Liver (tissue), 9 donors: ENCODE measurements around the gene GLRX. TPM values are rescaled to one million over a fixed set of nuclear protein-coding genes. Genes with fewer than 3 reads are reported as not detected.

Source experiments
- DNase-seq: peaks from one replicate; pipeline ENCODE4 v3.0.0-alpha.2; 2017; ENCODE audit warnings: low spot score
- H3K27ac ChIP-seq, 2 donors: one replicate each; pipeline ENCODE4 v1.7.0; 2013; ENCODE audit warnings: inconsistent platforms in 2 of 2, low read length in 2 of 2, control low read depth in 1 of 2, low read depth in 1 of 2, mild to moderate bottlenecking in 1 of 2
- H3K27me3 ChIP-seq, 4 donors: one replicate each; pipeline versions ENCODE4 v1.6.1 to v1.7.0; 2013; ENCODE audit warnings: low read length in 3 of 4, inconsistent platforms in 1 of 4, mild to moderate bottlenecking in 1 of 4, moderate library complexity in 1 of 4; ENCODE audit not compliant: control insufficient read depth in 4 of 4, insufficient read depth in 4 of 4
- H3K36me3 ChIP-seq, 4 donors: one replicate each; pipeline versions ENCODE4 v1.6.1 to v1.7.0; 2013; ENCODE audit warnings: low read length in 3 of 4, mild to moderate bottlenecking in 3 of 4, low read depth in 1 of 4, moderate library complexity in 1 of 4; ENCODE audit not compliant: control insufficient read depth in 4 of 4, insufficient read depth in 3 of 4
- H3K4me1 ChIP-seq, 4 donors: one replicate each; pipeline versions ENCODE4 v1.6.1 to v1.7.0; 2013; ENCODE audit warnings: low read length in 3 of 4, mild to moderate bottlenecking in 3 of 4, moderate library complexity in 1 of 4; ENCODE audit not compliant: control insufficient read depth in 4 of 4, insufficient read depth in 4 of 4
- H3K4me3 ChIP-seq, 3 donors: one replicate each; pipeline versions ENCODE4 v1.6.1 to v1.7.0; 2013; ENCODE audit warnings: low read length in 3 of 3, control low read depth in 1 of 3, low read depth in 1 of 3, mild to moderate bottlenecking in 1 of 3
- H3K9ac ChIP-seq, 2 donors: one replicate each; pipeline ENCODE4 v1.7.0; 2013; ENCODE audit warnings: low read length in 2 of 2, mild to moderate bottlenecking in 2 of 2, moderate library complexity in 2 of 2, control low read depth in 1 of 2, low read depth in 1 of 2
- H3K9me3 ChIP-seq, 4 donors: one replicate each; pipeline versions ENCODE4 v1.6.1 to v1.7.0; 2013; ENCODE audit warnings: low read length in 3 of 4; ENCODE audit not compliant: control insufficient read depth in 4 of 4
- FOXA1 ChIP-seq: IDR thresholded peaks from 2 replicates; pipeline ENCODE4 v1.6.1; 2016; ENCODE audit warnings: antibody characterized with exemption
- HNF4A ChIP-seq, 2 donors: conservative IDR thresholded peaks; 2 replicates each; pipeline ENCODE4 v1.6.1; 2016; ENCODE audit warnings: antibody characterized with exemption in 2 of 2, mild to moderate bottlenecking in 2 of 2
- NR2F2 ChIP-seq: IDR thresholded peaks from 2 replicates; pipeline ENCODE4 v1.6.1; 2016; ENCODE audit warnings: antibody characterized with exemption
- RAD21 ChIP-seq, 2 donors: IDR thresholded peaks; 2 replicates each; pipeline ENCODE4 v1.6.1; 2016; ENCODE audit warnings: antibody characterized with exemption in 2 of 2, mild to moderate bottlenecking in 2 of 2
- SP1 ChIP-seq: IDR thresholded peaks from 2 replicates; pipeline ENCODE4 v1.6.1; 2018; ENCODE audit warnings: antibody characterized with exemption, mild to moderate bottlenecking
- TAF1 ChIP-seq: conservative IDR thresholded peaks from 2 replicates; pipeline ENCODE4 v1.6.1; 2016; ENCODE audit warnings: antibody characterized with exemption, mild to moderate bottlenecking
- WGBS: extraction: QIAGEN DNeasy Blood & Tissue Kit; methylation state at CpG from one replicate; pipeline ENCODE4 v1.1.7; 2013; 5-methylcytosine and 5-hydroxymethylcytosine counted together
- polyA plus RNA-seq, 2 donors: library from polyadenylated mRNA; stranded (reverse) in 1 of 2; unstranded in 1 of 2; fragments of 200-250 nt in 1 of 2; fragments of >200 nt in 1 of 2; fragmentation: Nextera tagmentation in 1 of 2; extraction: Ambion mirVana in 1 of 2; gene quantifications; one replicate each; pipeline versions ENCODE4 v1.2.1 to v1.2.3, GENCODE V29; 2013 to 2015
- total RNA-seq, 2 donors: library from RNA; depleted of rRNA; stranded (reverse); fragments of >200 nt; gene quantifications; one replicate each; pipeline ENCODE4 v1.2.3, GENCODE V29; 2014
- TF ChIP-seq, protein P1 (sequence below): IDR thresholded peaks from 2 replicates; pipeline ENCODE4 v1.6.1; 2016; ENCODE audit warnings: antibody characterized with exemption, mild to moderate bottlenecking
- TF ChIP-seq, protein P2 (sequence below): IDR thresholded peaks from 2 replicates; pipeline ENCODE4 v1.6.1; 2016; ENCODE audit warnings: antibody characterized with exemption
- TF ChIP-seq, protein P3 (sequence below): IDR thresholded peaks from 2 replicates; pipeline ENCODE4 v1.6.1; 2016; ENCODE audit warnings: antibody characterized with exemption
- TF ChIP-seq, protein P4 (sequence below): fragments of 150-350 bp; IDR thresholded peaks from 2 replicates; pipeline ENCODE4 v1.5.1; 2017; ENCODE audit warnings: improper control_type of control experiment, low read depth, low read length; ENCODE audit not compliant: missing input control
- TF ChIP-seq, protein P5 (sequence below): IDR thresholded peaks from 2 replicates; pipeline ENCODE4 v1.6.1; 2016; ENCODE audit warnings: antibody characterized with exemption
- donor health status: healthy.
- donor health status: healthy.
- donor health status: healthy.
- donor health status: healthy.
- donor health status: healthy.

GLRX gene
- total and polyA plus RNA-seq, 4 donors = 48.2 to 187 (median 107) TPM

DNA sequence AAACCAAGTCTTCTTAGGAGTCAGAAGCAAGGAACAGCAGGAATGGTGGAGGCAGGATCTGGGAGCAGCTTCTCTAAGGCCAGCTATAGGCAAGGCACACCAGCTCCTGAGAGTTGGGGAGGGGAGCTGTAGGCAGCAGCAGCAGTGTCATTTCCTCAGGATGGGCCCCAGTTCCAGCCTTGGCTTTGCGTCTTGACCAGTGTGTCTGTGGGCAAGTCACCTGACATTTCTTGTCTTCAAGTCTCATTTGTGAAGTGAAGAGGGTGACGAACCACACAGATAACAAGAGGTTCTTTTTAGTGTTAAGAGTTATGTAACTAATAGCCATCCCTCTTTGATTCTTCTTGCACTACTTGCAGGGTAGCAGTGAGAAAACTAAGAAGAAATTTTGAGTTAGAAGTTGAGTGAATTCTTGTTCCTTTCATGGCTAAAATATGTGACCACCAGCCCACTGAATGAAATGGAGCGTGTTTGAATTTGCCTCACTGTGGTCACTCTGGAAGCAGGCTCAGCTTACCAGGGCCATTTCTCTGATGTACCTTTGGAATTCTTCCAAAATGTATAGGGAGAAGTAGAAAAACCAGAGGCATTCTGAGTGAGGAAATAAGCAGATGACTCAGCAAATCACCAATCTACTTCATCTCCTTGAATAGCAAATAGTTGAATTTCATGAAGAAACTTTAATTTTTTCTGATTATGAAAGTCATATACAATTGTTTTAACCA, 49.0 kb downstream of the GLRX start (continued):
- TF ChIP-seq, protein P1, sequence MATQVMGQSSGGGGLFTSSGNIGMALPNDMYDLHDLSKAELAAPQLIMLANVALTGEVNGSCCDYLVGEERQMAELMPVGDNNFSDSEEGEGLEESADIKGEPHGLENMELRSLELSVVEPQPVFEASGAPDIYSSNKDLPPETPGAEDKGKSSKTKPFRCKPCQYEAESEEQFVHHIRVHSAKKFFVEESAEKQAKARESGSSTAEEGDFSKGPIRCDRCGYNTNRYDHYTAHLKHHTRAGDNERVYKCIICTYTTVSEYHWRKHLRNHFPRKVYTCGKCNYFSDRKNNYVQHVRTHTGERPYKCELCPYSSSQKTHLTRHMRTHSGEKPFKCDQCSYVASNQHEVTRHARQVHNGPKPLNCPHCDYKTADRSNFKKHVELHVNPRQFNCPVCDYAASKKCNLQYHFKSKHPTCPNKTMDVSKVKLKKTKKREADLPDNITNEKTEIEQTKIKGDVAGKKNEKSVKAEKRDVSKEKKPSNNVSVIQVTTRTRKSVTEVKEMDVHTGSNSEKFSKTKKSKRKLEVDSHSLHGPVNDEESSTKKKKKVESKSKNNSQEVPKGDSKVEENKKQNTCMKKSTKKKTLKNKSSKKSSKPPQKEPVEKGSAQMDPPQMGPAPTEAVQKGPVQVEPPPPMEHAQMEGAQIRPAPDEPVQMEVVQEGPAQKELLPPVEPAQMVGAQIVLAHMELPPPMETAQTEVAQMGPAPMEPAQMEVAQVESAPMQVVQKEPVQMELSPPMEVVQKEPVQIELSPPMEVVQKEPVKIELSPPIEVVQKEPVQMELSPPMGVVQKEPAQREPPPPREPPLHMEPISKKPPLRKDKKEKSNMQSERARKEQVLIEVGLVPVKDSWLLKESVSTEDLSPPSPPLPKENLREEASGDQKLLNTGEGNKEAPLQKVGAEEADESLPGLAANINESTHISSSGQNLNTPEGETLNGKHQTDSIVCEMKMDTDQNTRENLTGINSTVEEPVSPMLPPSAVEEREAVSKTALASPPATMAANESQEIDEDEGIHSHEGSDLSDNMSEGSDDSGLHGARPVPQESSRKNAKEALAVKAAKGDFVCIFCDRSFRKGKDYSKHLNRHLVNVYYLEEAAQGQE = no peak
- TF ChIP-seq, protein P2, sequence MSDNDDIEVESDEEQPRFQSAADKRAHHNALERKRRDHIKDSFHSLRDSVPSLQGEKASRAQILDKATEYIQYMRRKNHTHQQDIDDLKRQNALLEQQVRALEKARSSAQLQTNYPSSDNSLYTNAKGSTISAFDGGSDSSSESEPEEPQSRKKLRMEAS = no peak
- TF ChIP-seq, protein P3, sequence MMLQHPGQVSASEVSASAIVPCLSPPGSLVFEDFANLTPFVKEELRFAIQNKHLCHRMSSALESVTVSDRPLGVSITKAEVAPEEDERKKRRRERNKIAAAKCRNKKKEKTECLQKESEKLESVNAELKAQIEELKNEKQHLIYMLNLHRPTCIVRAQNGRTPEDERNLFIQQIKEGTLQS = no peak
- TF ChIP-seq NR2F2 = no peak
- TF ChIP-seq SP1 = no peak

DNA sequence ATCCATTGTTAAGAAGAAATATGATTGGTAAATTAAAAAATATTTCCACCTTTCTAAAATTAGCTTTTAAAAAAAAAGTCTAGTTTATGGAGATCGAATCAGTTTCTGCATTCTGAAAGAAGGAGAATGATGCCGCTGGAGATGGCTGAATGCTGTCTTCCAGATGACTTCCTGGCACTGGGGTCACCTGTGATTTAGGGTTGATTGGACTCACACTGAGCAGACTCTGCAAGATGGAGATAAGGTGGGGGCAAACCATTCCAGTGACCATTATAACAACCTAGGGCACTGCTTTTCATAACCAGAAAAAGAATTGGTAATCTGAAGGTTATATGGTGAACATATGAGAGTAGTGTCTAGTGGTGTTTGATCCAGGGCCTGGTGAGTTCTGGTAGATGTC, 50.6 kb downstream of the GLRX start:
- peak overlapping the region; percentile 79 to 88 for H3K27ac ChIP-seq

More for the DNA sequence above, 50.6 kb downstream of the GLRX start:
- no peak for DNase-seq
- H3K9ac ChIP-seq = peak overlapping the region in 1 of 2 donors; percentile 84
- peaks cover 1 to 25% (median 9%) of the 10 kb centered on the region in 4 donors for H3K4me1 ChIP-seq
- WGBS = 97% methylated on average over 2 of the region's 2 CpGs
- H3K9me3 ChIP-seq = no peaks in the 10 kb centered on the region
- H3K27me3 ChIP-seq = no peaks in the 10 kb centered on the region
- TF ChIP-seq, protein P4, sequence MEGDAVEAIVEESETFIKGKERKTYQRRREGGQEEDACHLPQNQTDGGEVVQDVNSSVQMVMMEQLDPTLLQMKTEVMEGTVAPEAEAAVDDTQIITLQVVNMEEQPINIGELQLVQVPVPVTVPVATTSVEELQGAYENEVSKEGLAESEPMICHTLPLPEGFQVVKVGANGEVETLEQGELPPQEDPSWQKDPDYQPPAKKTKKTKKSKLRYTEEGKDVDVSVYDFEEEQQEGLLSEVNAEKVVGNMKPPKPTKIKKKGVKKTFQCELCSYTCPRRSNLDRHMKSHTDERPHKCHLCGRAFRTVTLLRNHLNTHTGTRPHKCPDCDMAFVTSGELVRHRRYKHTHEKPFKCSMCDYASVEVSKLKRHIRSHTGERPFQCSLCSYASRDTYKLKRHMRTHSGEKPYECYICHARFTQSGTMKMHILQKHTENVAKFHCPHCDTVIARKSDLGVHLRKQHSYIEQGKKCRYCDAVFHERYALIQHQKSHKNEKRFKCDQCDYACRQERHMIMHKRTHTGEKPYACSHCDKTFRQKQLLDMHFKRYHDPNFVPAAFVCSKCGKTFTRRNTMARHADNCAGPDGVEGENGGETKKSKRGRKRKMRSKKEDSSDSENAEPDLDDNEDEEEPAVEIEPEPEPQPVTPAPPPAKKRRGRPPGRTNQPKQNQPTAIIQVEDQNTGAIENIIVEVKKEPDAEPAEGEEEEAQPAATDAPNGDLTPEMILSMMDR = no peak
- no peak for TF ChIP-seq FOXA1
- TF ChIP-seq RAD21 (IDR thresholded peaks at IDR 0.05) = no peak
- TF ChIP-seq, protein P5, sequence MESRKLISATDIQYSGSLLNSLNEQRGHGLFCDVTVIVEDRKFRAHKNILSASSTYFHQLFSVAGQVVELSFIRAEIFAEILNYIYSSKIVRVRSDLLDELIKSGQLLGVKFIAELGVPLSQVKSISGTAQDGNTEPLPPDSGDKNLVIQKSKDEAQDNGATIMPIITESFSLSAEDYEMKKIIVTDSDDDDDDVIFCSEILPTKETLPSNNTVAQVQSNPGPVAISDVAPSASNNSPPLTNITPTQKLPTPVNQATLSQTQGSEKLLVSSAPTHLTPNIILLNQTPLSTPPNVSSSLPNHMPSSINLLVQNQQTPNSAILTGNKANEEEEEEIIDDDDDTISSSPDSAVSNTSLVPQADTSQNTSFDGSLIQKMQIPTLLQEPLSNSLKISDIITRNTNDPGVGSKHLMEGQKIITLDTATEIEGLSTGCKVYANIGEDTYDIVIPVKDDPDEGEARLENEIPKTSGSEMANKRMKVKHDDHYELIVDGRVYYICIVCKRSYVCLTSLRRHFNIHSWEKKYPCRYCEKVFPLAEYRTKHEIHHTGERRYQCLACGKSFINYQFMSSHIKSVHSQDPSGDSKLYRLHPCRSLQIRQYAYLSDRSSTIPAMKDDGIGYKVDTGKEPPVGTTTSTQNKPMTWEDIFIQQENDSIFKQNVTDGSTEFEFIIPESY = no peak
- no peak for TF ChIP-seq HNF4A (conservative IDR thresholded peaks at IDR 0.05)
- TF ChIP-seq TAF1 = no peak
- peaks cover 0 to 5% (median 0%) of the 10 kb centered on the region in 4 donors for H3K36me3 ChIP-seq
- no peak overlapping the region for H3K4me3 ChIP-seq
